ENCODE data around the gene COLEC12. TPM values are rescaled to one million over a fixed set of nuclear protein-coding genes. Genes with fewer than 3 reads are reported as not detected.

COLEC12 gene
- total and polyA plus RNA-seq, 5 donors from 2014 or later = not detected

DNA sequence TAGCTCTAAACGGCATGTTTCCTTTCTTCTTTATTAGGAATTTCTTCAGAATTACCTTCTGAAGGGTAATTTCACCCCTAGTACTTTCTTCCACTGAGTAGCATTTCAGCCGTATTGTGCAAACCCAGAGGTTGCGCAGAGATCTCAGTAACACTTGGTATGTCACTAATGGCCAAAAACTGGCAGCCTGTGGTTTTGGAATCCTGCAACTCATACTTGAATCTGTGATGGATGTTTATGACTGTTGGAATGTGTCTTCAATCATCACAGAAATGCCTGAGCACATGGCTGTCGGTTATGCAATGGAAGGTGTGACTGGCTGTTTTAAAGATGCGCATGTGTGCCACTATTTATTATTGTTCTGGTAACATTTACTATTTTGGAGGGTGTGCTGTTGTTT is 100.0 kb downstream of the COLEC12 start:
- Histone ChIP-seq H3K27me3 (ENCODE audit: control insufficient read depth, insufficient read depth, low read length) (no peaks in the 10 kb centered on the region), H3K27ac (ENCODE audit: insufficient read depth, low read length, poor library complexity, severe bottlenecking) (no peak overlapping the region), H3K4me3 (ENCODE audit: low read depth, low read length) (no peak overlapping the region), H3K4me1 (ENCODE audit: control insufficient read depth, insufficient read depth, low read length, poor library complexity, severe bottlenecking) (no peaks in the 10 kb centered on the region), H3K36me3 (ENCODE audit: control insufficient read depth, insufficient read depth, low read length) (no peaks in the 10 kb centered on the region), H3K9me3 (ENCODE audit: control insufficient read depth in 2 of 2, low read length in 2 of 2) (peaks cover 0 to 3% of the 10 kb centered on the region in 2 experiments)
- Mint-ChIP-seq H3K9me3 (peaks cover 0 to 15% (median 6%) of the 10 kb centered on the region in 7 donors), H3K27ac (no peak overlapping the region), H3K4me3 (no peak overlapping the region), H3K27me3 (peaks cover 7% of the 10 kb centered on the region), H3K36me3 (no peaks in the 10 kb centered on the region), H3K4me1 (no peaks in the 10 kb centered on the region)
- DNase-seq = no peak
- no peak for ATAC-seq (ENCODE audit: low read depth in 2 of 2)

DNA sequence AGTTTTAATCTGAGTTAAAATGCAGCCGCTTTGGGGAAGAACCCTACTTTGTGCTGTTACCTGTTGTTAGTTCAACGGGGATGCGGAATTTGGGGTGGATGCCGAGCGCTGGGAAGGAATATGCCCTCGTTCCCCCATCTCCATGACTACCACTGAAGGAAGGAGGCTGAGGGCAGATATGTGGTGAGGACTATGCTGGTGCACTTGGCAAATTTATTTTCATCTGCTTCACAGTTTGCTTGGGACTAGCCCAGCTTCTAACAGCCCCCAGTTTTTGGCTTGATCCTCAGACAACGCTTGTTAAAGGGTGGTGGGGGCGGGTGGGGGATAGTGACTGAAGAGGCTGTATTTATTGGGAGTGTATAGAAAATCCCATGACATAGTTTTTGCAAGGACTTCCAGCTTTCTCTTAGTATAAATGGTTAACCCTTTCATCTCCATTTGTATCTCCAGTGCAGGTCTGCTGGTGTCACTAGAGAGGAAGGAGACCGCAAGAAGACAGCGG is 100.8 kb downstream of the COLEC12 start:
- H3K36me3 Mint-ChIP-seq = no peaks in the 10 kb centered on the region
- H3K27ac Mint-ChIP-seq = no peak overlapping the region
- H3K27me3 Mint-ChIP-seq = peaks cover 7% of the 10 kb centered on the region
- H3K27ac ChIP-seq (ENCODE audit: insufficient read depth, low read length, poor library complexity, severe bottlenecking) = no peak overlapping the region
- H3K4me3 ChIP-seq (ENCODE audit: low read depth, low read length) = no peak overlapping the region
- H3K4me1 Mint-ChIP-seq = no peaks in the 10 kb centered on the region
- H3K9me3 Mint-ChIP-seq = peaks cover 0 to 9% (median 0%) of the 10 kb centered on the region in 7 donors
- H3K9me3 ChIP-seq (ENCODE audit: control insufficient read depth in 2 of 2, low read length in 2 of 2) = no peaks in the 10 kb centered on the region
- DNase-seq (no peak), ATAC-seq (ENCODE audit: low read depth in 2 of 2) (no peak)
- H3K27me3 ChIP-seq (ENCODE audit: control insufficient read depth, insufficient read depth, low read length) = no peaks in the 10 kb centered on the region
- H3K4me3 Mint-ChIP-seq = no peak overlapping the region
- no peaks in the 10 kb centered on the region for H3K36me3 ChIP-seq (ENCODE audit: control insufficient read depth, insufficient read depth, low read length)
- H3K4me1 ChIP-seq (ENCODE audit: control insufficient read depth, insufficient read depth, low read length, poor library complexity, severe bottlenecking) = no peaks in the 10 kb centered on the region

GRCh38 chr18:398935-399630 is 101.4 kb downstream of the COLEC12 start:
- Mint-ChIP-seq H3K27ac (no peak overlapping the region), H3K9me3 (peaks cover 0 to 4% (median 0%) of the 10 kb centered on the region in 7 donors), H3K4me3 (no peak overlapping the region), H3K27me3 (peaks cover 7% of the 10 kb centered on the region), H3K36me3 (no peaks in the 10 kb centered on the region), H3K4me1 (no peaks in the 10 kb centered on the region)
- H3K36me3 ChIP-seq (ENCODE audit: control insufficient read depth, insufficient read depth, low read length) = no peaks in the 10 kb centered on the region
- no peaks in the 10 kb centered on the region for H3K4me1 ChIP-seq (ENCODE audit: control insufficient read depth, insufficient read depth, low read length, poor library complexity, severe bottlenecking)
- ATAC-seq (ENCODE audit: low read depth in 2 of 2) (no peak), DNase-seq (no peak)
- H3K27me3 ChIP-seq (ENCODE audit: control insufficient read depth, insufficient read depth, low read length) = no peaks in the 10 kb centered on the region
- no peaks in the 10 kb centered on the region for H3K9me3 ChIP-seq (ENCODE audit: control insufficient read depth in 2 of 2, low read length in 2 of 2)
- no peak overlapping the region for H3K27ac ChIP-seq (ENCODE audit: insufficient read depth, low read length, poor library complexity, severe bottlenecking)
- no peak overlapping the region for H3K4me3 ChIP-seq (ENCODE audit: low read depth, low read length)

- Histone ChIP-seq H3K27ac (ENCODE audit: insufficient read depth, low read length, poor library complexity, severe bottlenecking) (no peak overlapping the region), H3K9me3 (ENCODE audit: control insufficient read depth in 2 of 2, low read length in 2 of 2) (no peaks in the 10 kb centered on the region), H3K4me3 (ENCODE audit: low read depth, low read length) (no peak overlapping the region), H3K36me3 (ENCODE audit: control insufficient read depth, insufficient read depth, low read length) (no peaks in the 10 kb centered on the region), H3K4me1 (ENCODE audit: control insufficient read depth, insufficient read depth, low read length, poor library complexity, severe bottlenecking) (no peaks in the 10 kb centered on the region), H3K27me3 (ENCODE audit: control insufficient read depth, insufficient read depth, low read length) (no peaks in the 10 kb centered on the region)
- no peak for DNase-seq
- H3K4me1 Mint-ChIP-seq = no peaks in the 10 kb centered on the region
- H3K27me3 Mint-ChIP-seq = peaks cover 7% of the 10 kb centered on the region
- no peak overlapping the region for H3K27ac Mint-ChIP-seq
- H3K4me3 Mint-ChIP-seq = no peak overlapping the region
- H3K36me3 Mint-ChIP-seq = no peaks in the 10 kb centered on the region
- no peaks in the 10 kb centered on the region for H3K9me3 Mint-ChIP-seq
- no peak for ATAC-seq (ENCODE audit: low read depth in 2 of 2)
These were observed 103.9 kb downstream of the COLEC12 start for GRCh38 chr18:396556-396955.

GRCh38 chr18:396251-396555 is 104.3 kb downstream of the COLEC12 start:
- Mint-ChIP-seq H3K9me3 (no peaks in the 10 kb centered on the region), H3K36me3 (no peaks in the 10 kb centered on the region), H3K4me1 (no peaks in the 10 kb centered on the region), H3K27ac (no peak overlapping the region), H3K27me3 (peaks cover 7% of the 10 kb centered on the region), H3K4me3 (no peak overlapping the region)
- Histone ChIP-seq H3K27me3 (ENCODE audit: control insufficient read depth, insufficient read depth, low read length) (no peaks in the 10 kb centered on the region), H3K4me1 (ENCODE audit: control insufficient read depth, insufficient read depth, low read length, poor library complexity, severe bottlenecking) (no peaks in the 10 kb centered on the region), H3K9me3 (ENCODE audit: control insufficient read depth in 2 of 2, low read length in 2 of 2) (no peaks in the 10 kb centered on the region), H3K4me3 (ENCODE audit: low read depth, low read length) (no peak overlapping the region), H3K36me3 (ENCODE audit: control insufficient read depth, insufficient read depth, low read length) (no peaks in the 10 kb centered on the region), H3K27ac (ENCODE audit: insufficient read depth, low read length, poor library complexity, severe bottlenecking) (no peak overlapping the region)
- ATAC-seq (ENCODE audit: low read depth in 2 of 2) (no peak), DNase-seq (no peak)

DNA sequence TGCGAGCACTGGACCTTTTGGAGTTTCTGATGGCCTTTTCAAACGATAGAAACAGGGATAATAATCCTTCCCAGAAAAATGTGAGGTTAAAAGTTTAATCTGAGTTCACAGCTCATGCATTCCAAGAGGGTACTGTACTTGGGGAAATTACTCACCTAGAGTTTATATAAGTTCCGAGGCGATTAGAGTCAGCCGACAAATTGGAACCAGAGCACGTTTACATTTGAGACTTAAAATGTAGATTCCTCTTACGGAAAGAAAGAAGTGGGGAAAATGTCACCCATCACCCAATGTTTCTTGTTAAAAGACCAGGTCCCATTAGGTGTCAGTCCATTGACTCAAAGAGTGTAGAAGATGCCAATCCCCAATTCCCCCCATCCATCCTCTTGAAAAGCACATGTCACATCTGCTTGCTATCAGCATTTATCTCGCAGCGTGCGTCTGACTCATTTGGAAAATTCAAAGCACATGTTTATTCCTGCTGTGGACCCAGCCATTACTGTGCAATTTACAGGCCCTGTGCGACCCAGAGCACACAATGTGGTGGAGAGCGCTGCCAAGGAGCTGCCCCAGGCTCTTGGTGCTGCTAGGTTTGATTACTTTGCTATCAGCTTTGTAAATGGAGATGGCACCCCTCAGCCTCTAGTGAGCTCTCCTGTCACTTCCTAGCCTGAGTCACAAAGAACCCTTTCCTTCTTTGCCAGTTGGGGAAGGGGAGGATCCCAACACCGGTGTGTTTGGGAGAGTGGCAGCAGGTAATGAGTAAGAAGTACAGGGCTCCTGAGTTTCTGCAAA is 104.8 kb downstream of the COLEC12 start:
- H3K9me3 Mint-ChIP-seq = no peaks in the 10 kb centered on the region
- peaks cover 7% of the 10 kb centered on the region for H3K27me3 Mint-ChIP-seq
- no peaks in the 10 kb centered on the region for H3K4me1 ChIP-seq (ENCODE audit: control insufficient read depth, insufficient read depth, low read length, poor library complexity, severe bottlenecking)
- H3K4me1 Mint-ChIP-seq = no peaks in the 10 kb centered on the region
- no peak overlapping the region for H3K4me3 Mint-ChIP-seq
- H3K9me3 ChIP-seq (ENCODE audit: control insufficient read depth in 2 of 2, low read length in 2 of 2) = no peaks in the 10 kb centered on the region
- no peak overlapping the region for H3K4me3 ChIP-seq (ENCODE audit: low read depth, low read length)
- H3K27me3 ChIP-seq (ENCODE audit: control insufficient read depth, insufficient read depth, low read length) = no peaks in the 10 kb centered on the region
- H3K27ac ChIP-seq (ENCODE audit: insufficient read depth, low read length, poor library complexity, severe bottlenecking) = no peak overlapping the region
- no peaks in the 10 kb centered on the region for H3K36me3 Mint-ChIP-seq
- ATAC-seq (ENCODE audit: low read depth in 2 of 2) (no peak), DNase-seq (no peak)
- H3K36me3 ChIP-seq (ENCODE audit: control insufficient read depth, insufficient read depth, low read length) = no peaks in the 10 kb centered on the region
- H3K27ac Mint-ChIP-seq = no peak overlapping the region

GRCh38 chr18:394987-395362 is 105.5 kb downstream of the COLEC12 start:
- Mint-ChIP-seq H3K4me3 (no peak overlapping the region), H3K27me3 (peaks cover 13% of the 10 kb centered on the region), H3K27ac (no peak overlapping the region), H3K36me3 (no peaks in the 10 kb centered on the region), H3K4me1 (no peaks in the 10 kb centered on the region), H3K9me3 (no peaks in the 10 kb centered on the region)
- ATAC-seq (ENCODE audit: low read depth in 2 of 2) (no peak), DNase-seq (no peak)
- Histone ChIP-seq H3K27ac (ENCODE audit: insufficient read depth, low read length, poor library complexity, severe bottlenecking) (no peak overlapping the region), H3K9me3 (ENCODE audit: control insufficient read depth in 2 of 2, low read length in 2 of 2) (no peaks in the 10 kb centered on the region), H3K36me3 (ENCODE audit: control insufficient read depth, insufficient read depth, low read length) (no peaks in the 10 kb centered on the region), H3K4me1 (ENCODE audit: control insufficient read depth, insufficient read depth, low read length, poor library complexity, severe bottlenecking) (no peaks in the 10 kb centered on the region), H3K4me3 (ENCODE audit: low read depth, low read length) (no peak overlapping the region), H3K27me3 (ENCODE audit: control insufficient read depth, insufficient read depth, low read length) (no peaks in the 10 kb centered on the region)

Data from CD4-positive, CD25-positive, alpha-beta regulatory T cell (primary cell).